Measurements from ENCODE around the gene COL27A1. TPM values are rescaled to one million over a fixed set of nuclear protein-coding genes. Genes with fewer than 3 reads are reported as not detected.

COL27A1 gene
- total RNA-seq, 1 donor from 2014 or later = 4.3 TPM

- peaks cover 16% of the 10 kb centered on the region for H3K4me1 Mint-ChIP-seq
- H3K4me2 ChIP-seq = peak overlapping the region; percentile 33
Observed at GRCh38 chr9:114207034-114207810, 51.9 kb downstream of the COL27A1 start.

GRCh38 chr9:114207845-114208244 is 52.5 kb downstream of the COL27A1 start:
- H3K9ac ChIP-seq = no peak overlapping the region
- no peaks in the 10 kb centered on the region for H3K9me3 ChIP-seq (ENCODE audit: low read depth)
- H3K4me1 ChIP-seq = peaks cover 11% of the 10 kb centered on the region
- H3K27me3 Mint-ChIP-seq (ENCODE audit: insufficient read depth, low read depth) = no peaks in the 10 kb centered on the region
- H2AFZ ChIP-seq (replicated peaks) = no peak overlapping the region
- no peak overlapping the region for H3K27ac Mint-ChIP-seq
- no peaks in the 10 kb centered on the region for H3F3A ChIP-seq (ENCODE audit: low read depth)
- no peak overlapping the region for H3K27ac ChIP-seq
- peaks cover 16% of the 10 kb centered on the region for H3K4me1 Mint-ChIP-seq
- peaks cover 4% of the 10 kb centered on the region for H3K36me3 Mint-ChIP-seq
- no peaks in the 10 kb centered on the region for H3K27me3 ChIP-seq
- no peaks in the 10 kb centered on the region for H4K20me1 ChIP-seq (ENCODE audit: low read depth)
- H3K4me3 Mint-ChIP-seq = no peak overlapping the region
- no peak overlapping the region for H3K4me2 ChIP-seq
- TF ChIP-seq CTCF (IDR thresholded peaks at IDR 0.05) (no peak), EZH2phosphoT487 (IDR thresholded peaks at IDR 0.05) (no peak), EZH2 (IDR thresholded peaks at IDR 0.05) (no peak)
- no peaks in the 10 kb centered on the region for H3K9me3 Mint-ChIP-seq
- H3K36me3 ChIP-seq = no peaks in the 10 kb centered on the region
- no peak for DNase-seq (ENCODE audit: low spot score)
- H3K4me3 ChIP-seq = no peak overlapping the region
- no peaks in the 10 kb centered on the region for H3K79me2 ChIP-seq (ENCODE audit: low read depth)

More at GRCh38 chr9:114207034-114207810, 51.9 kb downstream of the COL27A1 start:
- H3K9ac ChIP-seq = no peak overlapping the region
- no peak overlapping the region for H3K4me3 Mint-ChIP-seq
- no peak overlapping the region for H3K27ac ChIP-seq
- no peak for TF ChIP-seq EZH2phosphoT487 (IDR thresholded peaks at IDR 0.05)
- no peak for TF ChIP-seq EZH2 (IDR thresholded peaks at IDR 0.05)
- no peak for TF ChIP-seq CTCF (IDR thresholded peaks at IDR 0.05)
- no peaks in the 10 kb centered on the region for H3K27me3 Mint-ChIP-seq (ENCODE audit: insufficient read depth, low read depth)
- H3K4me1 ChIP-seq = peaks cover 11% of the 10 kb centered on the region
- no peaks in the 10 kb centered on the region for H3K36me3 ChIP-seq
- no peak overlapping the region for H2AFZ ChIP-seq (replicated peaks)
- no peaks in the 10 kb centered on the region for H3K79me2 ChIP-seq (ENCODE audit: low read depth)
- peak; percentile 71 for DNase-seq (ENCODE audit: low spot score)
- H3K9me3 Mint-ChIP-seq = no peaks in the 10 kb centered on the region
- no peak overlapping the region for H3K4me3 ChIP-seq
- no peak overlapping the region for H3K27ac Mint-ChIP-seq
- H3F3A ChIP-seq (ENCODE audit: low read depth) = no peaks in the 10 kb centered on the region
- no peaks in the 10 kb centered on the region for H3K9me3 ChIP-seq (ENCODE audit: low read depth)
- H3K27me3 ChIP-seq = no peaks in the 10 kb centered on the region
- no peaks in the 10 kb centered on the region for H4K20me1 ChIP-seq (ENCODE audit: low read depth)
- H3K36me3 Mint-ChIP-seq = peaks cover 9% of the 10 kb centered on the region

- H3K27me3 ChIP-seq = no peaks in the 10 kb centered on the region
- no peaks in the 10 kb centered on the region for H3F3A ChIP-seq (ENCODE audit: low read depth)
- H3K9me3 ChIP-seq (ENCODE audit: low read depth) = no peaks in the 10 kb centered on the region
- no peak for DNase-seq (ENCODE audit: low spot score)
- no peak overlapping the region for H3K9ac ChIP-seq
- no peak overlapping the region for H3K27ac Mint-ChIP-seq
- H2AFZ ChIP-seq (replicated peaks) = no peak overlapping the region
- no peaks in the 10 kb centered on the region for H4K20me1 ChIP-seq (ENCODE audit: low read depth)
- H3K4me3 Mint-ChIP-seq = no peak overlapping the region
- peaks cover 16% of the 10 kb centered on the region for H3K4me1 Mint-ChIP-seq
- peaks cover 4% of the 10 kb centered on the region for H3K36me3 Mint-ChIP-seq
- H3K4me1 ChIP-seq = peaks cover 11% of the 10 kb centered on the region
- H3K36me3 ChIP-seq = no peaks in the 10 kb centered on the region
- H3K4me2 ChIP-seq = no peak overlapping the region
- no peak overlapping the region for H3K4me3 ChIP-seq
- peaks cover 2% of the 10 kb centered on the region for H3K27me3 Mint-ChIP-seq (ENCODE audit: insufficient read depth, low read depth)
- H3K27ac ChIP-seq = no peak overlapping the region
- no peaks in the 10 kb centered on the region for H3K79me2 ChIP-seq (ENCODE audit: low read depth)
- TF ChIP-seq CTCF (IDR thresholded peaks at IDR 0.05) = no peak
- no peaks in the 10 kb centered on the region for H3K9me3 Mint-ChIP-seq
Observed at GRCh38 chr9:114209151-114209550, 53.8 kb downstream of the COL27A1 start.
